D721Med (cell line): ENCODE data around the gene GSTT2B.
"Not testable (repeated sequence)": the region's sequence is repeated elsewhere in the genome, so short reads cannot be mapped to it uniquely, and the experiment has no call there.

Source experiments
- DNase-seq: peaks from one replicate; pipeline ENCODE4 v3.0.0; 2011; ENCODE audit warnings: low spot score; ENCODE audit not compliant: insufficient read length
- FAIRE-seq: peaks from 2 replicates; lab custom pipeline; 2011; peaks lifted over from hg19 to GRCh38; lab: Jason Lieb, UNC
- TF ChIP-seq, protein P1 (sequence below): IDR thresholded peaks from 2 replicates; pipeline ENCODE4 v1.5.1; 2012; ENCODE audit warnings: mild to moderate bottlenecking, control low read depth; ENCODE audit not compliant: insufficient read depth; ENCODE audit errors: missing control alignments

The GSTT2B gene

DNA sequence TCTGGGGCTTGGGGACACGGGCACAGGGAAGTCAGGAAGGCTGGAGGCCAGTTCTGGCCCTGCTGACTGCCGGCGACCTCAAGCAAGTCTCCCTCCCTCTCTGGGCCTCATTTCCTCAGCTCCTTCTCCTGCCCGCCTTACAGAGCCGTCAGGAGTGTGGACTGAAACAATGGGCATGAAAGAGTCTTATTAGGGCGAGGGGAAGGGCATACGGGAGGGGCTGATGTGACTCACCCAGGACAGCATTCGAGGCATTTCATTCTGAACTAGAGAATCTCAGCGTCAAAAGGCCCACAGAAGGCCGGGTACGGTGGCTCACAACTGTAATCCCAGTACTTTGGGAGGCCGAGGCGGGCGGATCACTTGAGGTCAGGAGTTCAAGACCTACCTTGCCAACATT is 20.8 kb downstream of the GSTT2B start:
- DNase-seq, FAIRE-seq: not testable (repeated sequence)

DNA sequence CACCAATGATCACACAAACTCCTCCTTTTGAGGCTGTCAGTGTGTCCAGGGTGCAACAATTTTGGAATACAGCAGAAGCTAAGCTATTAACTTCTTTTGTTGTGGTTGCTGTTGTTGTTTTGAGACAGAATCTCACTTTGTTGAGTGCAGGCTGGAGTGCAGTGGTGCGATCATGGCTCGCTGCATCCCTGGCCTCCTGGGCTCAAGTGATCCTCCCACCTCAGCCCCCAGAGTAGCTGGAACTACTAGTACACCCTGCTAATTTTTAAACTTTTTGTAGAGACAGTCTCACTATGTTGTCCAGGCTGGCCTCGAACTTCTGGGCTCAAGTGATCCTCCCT is 22.0 kb downstream of the GSTT2B start:
- FAIRE-seq: no peak

DNA sequence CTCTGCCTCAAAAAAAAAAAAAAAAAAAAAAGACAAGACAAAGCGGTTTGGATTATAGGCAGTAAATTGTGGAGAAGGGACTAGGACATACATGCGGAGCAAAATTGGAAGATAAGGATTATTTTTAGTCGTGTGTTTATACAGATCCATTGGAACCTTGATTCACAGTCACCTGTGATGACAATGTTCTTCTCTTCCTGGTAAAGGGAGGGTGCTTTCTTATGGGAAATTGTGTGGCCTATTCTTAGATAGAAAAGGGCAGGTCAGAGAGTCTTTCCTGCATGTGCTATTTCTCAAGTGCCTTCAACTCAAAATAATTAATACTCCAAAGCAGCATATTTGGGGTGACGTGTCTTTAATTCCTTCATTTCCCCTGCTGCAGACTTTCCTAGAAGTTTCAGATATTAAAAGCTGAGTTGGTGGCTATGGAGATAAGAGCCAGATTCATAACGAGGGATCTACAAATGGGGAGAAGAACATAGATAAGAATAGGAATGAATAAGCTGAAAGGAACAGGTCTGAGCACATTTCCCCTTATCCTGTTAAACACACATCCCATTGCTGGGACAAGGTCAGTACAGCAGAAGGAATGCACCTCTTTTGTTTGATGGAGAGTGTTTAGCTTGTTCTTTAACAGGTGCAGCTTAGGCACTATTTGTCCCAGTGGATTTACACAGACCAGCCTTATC is 22.5 kb downstream of the GSTT2B start:
- no peak for FAIRE-seq
- DNase-seq: no peak
- TF ChIP-seq, protein P1, sequence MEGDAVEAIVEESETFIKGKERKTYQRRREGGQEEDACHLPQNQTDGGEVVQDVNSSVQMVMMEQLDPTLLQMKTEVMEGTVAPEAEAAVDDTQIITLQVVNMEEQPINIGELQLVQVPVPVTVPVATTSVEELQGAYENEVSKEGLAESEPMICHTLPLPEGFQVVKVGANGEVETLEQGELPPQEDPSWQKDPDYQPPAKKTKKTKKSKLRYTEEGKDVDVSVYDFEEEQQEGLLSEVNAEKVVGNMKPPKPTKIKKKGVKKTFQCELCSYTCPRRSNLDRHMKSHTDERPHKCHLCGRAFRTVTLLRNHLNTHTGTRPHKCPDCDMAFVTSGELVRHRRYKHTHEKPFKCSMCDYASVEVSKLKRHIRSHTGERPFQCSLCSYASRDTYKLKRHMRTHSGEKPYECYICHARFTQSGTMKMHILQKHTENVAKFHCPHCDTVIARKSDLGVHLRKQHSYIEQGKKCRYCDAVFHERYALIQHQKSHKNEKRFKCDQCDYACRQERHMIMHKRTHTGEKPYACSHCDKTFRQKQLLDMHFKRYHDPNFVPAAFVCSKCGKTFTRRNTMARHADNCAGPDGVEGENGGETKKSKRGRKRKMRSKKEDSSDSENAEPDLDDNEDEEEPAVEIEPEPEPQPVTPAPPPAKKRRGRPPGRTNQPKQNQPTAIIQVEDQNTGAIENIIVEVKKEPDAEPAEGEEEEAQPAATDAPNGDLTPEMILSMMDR: no peak

More for the DNA sequence above, 22.0 kb downstream of the GSTT2B start:
- TF ChIP-seq, protein P1: no peak
- no peak for DNase-seq

DNA sequence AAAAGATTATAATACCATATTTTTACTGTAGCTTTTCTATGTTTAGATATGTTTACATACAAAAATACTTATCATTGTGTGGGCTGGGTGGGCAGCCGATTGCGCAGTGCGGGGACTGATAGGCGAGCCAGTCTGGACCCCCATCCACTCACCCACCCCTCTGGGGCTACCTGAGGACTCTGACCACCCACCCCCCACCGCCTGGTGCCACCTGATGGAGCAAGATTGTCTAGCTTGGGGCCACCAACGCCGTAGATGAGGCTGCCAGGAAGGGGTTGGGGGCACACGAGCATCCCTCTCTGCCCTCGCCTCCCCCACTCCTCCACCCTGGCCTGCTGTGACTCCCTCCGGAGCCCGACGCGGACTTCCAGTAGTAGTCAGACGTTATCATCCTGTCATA is 34.4 kb downstream of the GSTT2B start:
- no peak for DNase-seq
- TF ChIP-seq, protein P1: no peak
- no peak for FAIRE-seq

DNA sequence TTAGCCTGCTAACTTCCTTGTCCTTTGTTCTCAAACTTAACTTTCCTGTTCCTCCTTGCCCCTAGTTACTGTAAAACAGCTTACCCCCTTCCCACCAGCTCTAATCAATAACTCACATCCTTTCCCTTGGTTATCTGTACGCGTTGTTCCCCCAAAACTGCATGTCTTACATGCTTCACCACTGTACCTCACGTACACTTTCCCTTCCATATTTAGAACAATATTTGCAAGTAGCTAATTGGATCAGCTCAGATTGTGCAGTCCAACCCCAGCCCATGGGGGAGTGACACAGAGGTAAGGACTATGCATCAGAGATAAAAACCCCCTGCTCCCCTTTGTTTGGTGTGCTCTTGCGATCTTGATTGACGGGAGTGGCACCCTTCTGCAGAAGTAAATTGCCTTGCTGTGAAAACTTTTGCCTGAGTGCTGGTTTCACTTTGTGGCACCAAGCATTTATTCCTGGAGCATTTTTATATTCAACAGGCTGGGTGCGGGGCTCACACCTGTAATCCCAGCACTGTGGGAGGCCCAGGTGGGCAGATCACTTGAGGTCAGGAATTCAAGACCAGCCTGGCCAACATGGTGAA is 35.9 kb downstream of the GSTT2B start:
- TF ChIP-seq, protein P1: no peak
- no peak for FAIRE-seq
- DNase-seq: no peak

DNA sequence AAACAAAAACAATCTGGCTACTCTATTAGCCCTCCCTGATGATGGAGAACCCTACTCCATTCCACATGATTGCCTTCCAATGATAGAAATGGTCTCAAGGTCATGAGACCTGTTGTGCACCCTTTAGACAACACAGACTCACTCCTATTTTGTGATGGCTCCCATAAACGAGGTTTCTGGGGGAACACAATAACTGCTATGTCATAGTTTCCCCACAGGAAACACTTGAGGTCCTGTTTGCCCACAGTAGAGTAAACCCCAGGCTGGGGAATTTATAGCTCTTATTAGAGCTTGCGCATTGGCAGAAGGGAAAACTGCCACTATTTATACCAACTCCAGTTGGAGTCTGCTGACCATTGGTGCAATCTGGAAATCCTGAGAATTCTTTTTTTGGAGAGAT is 38.1 kb downstream of the GSTT2B start:
- no peak for FAIRE-seq
- TF ChIP-seq, protein P1: no peak
- DNase-seq: no peak

DNA sequence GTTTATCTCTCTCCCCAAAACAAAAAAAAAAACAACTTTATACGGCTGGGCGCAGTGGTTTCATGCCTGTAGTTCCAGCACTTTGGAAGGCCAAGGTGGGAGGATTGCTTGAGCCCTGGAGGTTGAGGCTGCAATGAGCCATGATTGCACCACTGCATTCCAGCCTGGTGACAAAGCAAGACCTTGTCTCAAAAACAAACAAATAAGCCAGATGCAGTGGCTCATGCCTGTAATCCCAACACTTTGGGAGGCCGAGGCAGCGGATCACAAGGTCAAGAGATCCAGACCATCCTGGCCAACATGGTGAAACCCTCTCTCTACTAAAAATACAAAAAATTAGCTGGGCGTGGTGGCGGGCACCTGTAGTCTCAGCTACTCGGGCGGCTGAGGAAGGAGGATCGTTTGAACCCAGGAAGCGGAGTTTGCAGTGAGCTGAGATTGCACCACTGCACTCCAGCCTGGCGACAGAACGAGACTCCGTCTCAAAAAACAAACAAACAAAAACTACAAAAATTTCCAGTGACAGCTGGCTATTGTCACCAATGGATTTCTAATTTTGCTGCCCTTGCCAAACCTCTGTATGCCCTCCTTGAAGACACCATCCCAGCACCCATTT is 39.3 kb downstream of the GSTT2B start:
- not testable (repeated sequence) for FAIRE-seq, DNase-seq

DNA sequence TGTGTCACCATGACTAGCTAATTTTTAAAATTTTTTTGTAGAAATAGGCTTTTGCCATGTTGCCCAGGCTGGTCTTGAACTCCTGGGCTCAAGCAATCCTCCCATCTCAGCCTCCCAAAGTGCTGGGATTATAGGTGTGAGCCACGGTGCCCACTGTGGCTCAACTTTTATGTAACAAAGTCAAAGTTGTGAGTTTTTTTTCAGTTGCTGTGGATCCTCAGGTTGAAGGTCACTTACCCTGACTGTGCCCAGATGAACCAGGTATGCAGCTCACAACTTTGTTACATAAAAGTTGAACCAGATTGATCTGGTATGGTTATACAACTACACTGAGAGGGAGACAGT is 40.8 kb downstream of the GSTT2B start:
- not testable (repeated sequence) for FAIRE-seq, DNase-seq
